Fibroblast of pulmonary artery (primary cell): Measurements from ENCODE around the gene TRAPPC14.
"Not testable (repeated sequence)": the region's sequence is repeated elsewhere in the genome, so short reads cannot be mapped to it uniquely, and the experiment has no call there.

ENCODE experiments used
- DNase-seq: peaks from one replicate; pipeline ENCODE4 v3.0.0-alpha.2; 2010; ENCODE audit warnings: low read depth
- H3K4me3 ChIP-seq: replicated peaks from 2 replicates; pipeline ENCODE4 v1.5.1; 2011; ENCODE audit warnings: low read depth, mild to moderate bottlenecking, control low read depth, low read length, moderate library complexity
- TF ChIP-seq, protein P1 (sequence below): IDR thresholded peaks from 2 replicates; pipeline ENCODE4 v1.5.1; 2011; ENCODE audit warnings: mild to moderate bottlenecking, control low read depth, low read length, inconsistent platforms; ENCODE audit errors: missing control alignments

The TRAPPC14 gene

DNA sequence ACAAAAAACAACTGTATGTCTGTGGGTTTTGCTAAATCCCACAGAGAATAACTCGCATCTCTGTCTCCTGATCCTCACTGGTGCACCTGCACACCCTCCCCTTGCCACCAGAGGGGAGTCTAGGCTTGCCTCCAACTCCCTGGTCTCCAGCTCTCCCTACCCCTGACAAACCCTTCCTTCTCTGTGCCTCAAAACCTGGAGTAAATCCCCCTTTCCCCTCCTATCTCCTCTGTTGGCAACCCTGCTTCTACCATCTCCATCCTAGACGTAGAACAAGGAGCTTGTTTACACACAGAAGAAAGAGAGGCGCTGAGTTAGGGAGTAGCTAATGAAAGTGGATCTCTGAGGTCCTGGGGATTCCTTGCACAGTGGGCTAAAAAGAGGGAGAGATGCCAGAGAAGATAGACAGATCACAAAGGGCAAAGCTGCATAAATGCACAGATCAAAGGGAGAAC lies 25.8 kb downstream of the TRAPPC14 start:
- no peak overlapping the region for H3K4me3 ChIP-seq
- peak; percentile 76 for DNase-seq
- TF ChIP-seq, protein P1, sequence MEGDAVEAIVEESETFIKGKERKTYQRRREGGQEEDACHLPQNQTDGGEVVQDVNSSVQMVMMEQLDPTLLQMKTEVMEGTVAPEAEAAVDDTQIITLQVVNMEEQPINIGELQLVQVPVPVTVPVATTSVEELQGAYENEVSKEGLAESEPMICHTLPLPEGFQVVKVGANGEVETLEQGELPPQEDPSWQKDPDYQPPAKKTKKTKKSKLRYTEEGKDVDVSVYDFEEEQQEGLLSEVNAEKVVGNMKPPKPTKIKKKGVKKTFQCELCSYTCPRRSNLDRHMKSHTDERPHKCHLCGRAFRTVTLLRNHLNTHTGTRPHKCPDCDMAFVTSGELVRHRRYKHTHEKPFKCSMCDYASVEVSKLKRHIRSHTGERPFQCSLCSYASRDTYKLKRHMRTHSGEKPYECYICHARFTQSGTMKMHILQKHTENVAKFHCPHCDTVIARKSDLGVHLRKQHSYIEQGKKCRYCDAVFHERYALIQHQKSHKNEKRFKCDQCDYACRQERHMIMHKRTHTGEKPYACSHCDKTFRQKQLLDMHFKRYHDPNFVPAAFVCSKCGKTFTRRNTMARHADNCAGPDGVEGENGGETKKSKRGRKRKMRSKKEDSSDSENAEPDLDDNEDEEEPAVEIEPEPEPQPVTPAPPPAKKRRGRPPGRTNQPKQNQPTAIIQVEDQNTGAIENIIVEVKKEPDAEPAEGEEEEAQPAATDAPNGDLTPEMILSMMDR: peak; percentile 97

DNA sequence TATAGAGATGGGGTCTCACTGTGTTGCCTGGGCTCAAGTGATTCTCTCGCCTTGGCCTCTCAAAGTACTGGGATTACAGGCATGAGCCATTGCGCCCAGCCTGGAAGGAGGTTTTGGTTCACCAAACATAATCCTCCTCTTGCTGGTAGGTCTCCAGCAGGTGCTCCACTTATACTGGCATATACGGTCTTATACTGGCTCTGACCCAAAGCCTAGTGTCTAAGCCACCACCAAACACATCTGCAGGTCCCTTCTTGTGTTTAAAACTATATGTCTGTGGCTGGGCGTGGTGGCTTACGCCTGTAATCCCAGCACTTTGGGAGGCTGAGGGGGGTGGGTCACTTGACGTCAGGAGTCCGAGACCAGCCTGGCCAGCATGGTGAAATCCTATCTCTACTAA lies 26.4 kb downstream of the TRAPPC14 start:
- no peak for DNase-seq
- TF ChIP-seq, protein P1: no peak

DNA sequence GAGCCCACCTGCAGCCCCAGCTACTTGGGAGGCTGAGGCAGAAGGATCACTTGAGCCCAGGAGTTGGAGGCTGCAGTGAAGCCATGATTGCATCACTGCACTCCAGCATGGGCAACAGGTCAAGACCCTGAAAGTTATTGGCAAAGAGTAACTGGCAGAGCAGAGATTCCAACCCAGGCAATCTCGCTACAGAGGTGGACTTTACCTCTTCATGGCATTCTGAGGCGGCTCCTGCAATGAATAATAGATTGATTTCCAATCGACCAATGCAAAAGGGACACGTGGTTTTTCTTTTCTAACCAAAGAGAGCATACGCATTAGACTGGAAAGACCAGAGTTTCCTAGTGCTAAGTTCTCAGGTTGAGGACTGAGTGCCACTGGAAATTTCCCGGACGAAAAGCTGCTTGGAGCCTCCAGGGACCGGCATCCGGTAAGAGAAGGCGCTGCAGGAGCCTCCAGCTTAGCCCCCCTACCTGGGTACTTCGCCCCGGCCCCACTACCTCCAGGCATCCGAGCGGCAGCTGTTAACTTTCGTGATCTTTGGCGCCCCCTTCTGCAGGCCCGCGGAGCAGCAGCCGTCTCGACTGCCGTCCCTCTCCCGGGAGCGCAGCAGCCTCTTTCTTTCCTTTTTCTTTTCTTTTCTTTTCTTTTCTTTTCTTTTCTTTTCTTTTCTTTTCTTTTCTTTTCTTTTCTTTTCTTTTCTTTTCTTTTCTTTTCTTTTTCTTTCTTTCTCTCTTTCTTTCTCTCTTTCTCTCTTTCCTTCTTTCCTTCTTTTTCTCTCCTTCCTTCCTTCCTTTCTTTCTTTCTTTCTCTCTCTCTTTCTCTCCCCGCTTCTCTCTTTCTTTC lies 27.7 kb downstream of the TRAPPC14 start:
- no peak overlapping the region for H3K4me3 ChIP-seq
- peak; percentile 56 for DNase-seq
- TF ChIP-seq, protein P1: peak; percentile 69

More for the DNA sequence above, 26.4 kb downstream of the TRAPPC14 start:
- H3K4me3 ChIP-seq: no peak overlapping the region

DNA sequence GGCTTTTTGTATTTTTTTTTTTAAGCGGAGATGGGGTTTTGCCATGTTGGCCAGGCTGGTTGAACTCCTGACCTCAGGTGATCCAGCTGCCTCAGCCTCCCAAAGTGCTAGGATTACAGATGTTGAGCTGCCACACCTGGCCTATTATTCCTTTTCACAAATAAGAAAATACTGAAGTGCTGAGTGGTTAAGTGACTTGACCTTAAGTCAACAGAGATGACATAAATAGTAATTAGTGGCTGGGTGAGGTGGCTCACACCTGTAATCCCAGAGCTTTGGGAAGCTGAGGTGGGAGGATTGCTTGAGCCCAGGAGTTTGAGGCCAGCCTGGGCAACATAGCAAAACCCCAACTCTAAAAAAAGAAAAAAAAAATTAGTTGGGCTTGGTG lies 28.3 kb downstream of the TRAPPC14 start:
- H3K4me3 ChIP-seq, DNase-seq: not testable (repeated sequence)

DNA sequence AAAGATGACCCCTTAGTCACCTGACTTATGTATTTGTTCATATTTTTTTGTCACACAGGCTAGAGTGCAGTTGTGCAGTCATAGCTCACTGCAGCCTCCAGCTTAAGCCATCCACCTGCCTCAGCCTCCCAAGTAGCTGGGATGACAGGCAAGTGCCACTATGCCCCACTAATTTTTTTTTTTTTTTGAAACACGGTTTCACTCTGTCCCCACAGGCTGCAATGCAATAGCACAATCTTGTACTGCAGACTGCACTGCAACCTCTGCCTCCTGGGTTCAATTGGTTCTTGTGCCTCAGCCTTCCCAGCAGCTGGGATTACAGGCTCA lies 29.9 kb downstream of the TRAPPC14 start:
- no peak for DNase-seq
- TF ChIP-seq, protein P1: no peak

DNA sequence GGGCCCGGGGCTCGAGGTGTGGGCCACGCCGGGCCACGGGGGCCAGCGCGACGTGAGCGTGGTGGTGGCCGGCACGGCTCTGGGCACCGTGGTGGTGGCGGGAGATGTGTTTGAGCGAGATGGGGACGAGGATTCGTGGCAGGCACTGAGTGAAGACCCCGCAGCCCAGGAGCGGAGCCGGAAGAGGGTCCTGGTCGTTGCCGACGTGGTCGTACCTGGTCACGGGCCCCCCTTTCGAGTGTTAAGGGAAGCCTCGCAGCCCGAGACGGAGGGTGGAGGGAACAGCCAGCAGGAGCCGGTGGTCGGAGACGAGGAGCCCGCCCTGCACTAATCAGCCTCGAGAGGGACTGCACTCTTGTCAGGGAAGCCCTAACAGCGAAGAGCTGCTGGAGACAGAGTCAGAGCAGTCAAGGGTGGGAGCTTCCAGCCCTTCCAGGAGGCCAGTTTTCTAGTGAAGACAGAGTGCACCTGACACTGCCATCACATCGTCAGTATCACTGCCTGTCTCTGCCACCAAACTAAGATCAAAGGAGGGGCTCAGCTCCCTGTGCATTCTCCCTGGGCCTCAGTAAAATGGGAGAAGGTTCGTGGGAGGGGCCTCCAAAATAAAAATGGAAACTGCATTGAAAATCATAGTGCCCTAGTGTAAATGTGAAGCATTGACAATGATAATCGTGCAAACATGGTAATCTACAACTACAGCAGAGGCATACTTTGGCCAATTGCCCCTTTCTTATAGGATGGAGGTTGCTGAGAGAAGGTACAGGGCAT lies 30.5 kb downstream of the TRAPPC14 start:
- DNase-seq: no peak
- TF ChIP-seq, protein P1: no peak
- H3K4me3 ChIP-seq: peak overlapping the region; percentile 90

More for the DNA sequence above, 29.9 kb downstream of the TRAPPC14 start:
- no peak overlapping the region for H3K4me3 ChIP-seq

DNA sequence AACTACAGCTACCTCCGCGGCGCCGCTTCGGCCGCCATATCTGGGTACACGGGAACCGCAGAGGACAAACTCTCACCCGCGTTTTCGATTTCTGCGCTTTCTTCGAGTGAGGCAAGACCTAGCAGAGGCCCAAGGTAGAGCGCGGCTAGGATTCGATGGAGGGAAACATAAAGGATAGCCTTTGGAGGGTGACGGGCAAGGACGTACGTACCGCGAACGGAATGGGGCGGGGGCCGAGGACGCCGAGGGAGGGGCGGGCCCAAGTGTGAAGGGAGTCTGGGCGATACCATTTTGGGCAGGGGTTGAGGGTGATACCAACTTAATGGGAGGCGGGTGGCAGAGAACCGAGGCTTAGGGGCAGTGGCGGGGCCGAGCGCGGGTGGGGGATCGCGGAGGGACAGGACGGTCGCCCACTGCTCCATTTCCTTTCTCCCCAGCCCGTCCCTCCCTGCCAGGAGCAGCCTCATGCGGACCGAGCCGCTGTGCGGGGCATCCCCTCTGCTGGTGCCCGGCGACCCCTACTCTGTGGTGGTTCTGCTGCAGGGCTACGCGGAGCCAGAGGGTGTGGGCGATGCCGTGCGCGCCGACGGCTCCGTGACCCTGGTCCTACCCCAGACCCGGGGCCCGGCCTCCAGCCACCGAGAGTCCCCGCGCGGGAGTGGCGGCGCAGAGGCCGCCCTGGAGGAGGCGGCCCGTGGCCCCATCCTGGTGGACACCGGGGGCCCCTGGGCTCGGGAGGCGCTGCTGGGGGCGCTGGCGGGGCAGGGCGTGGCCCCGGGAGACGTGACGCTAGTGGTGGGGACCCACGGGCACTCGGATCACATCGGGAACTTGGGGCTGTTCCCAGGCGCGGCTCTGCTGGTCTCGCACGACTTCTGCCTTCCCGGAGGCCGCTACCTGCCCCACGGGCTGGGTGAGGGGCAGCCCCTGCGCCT lies 31.3 kb downstream of the TRAPPC14 start, which contains the start of gene MBLAC1:
MBLAC1 (plus strand) TSS at position 37 of the 935 bp plus-strand sequence; CDS start at position 466, 429 bp downstream.
- TF ChIP-seq, protein P1: no peak
- H3K4me3 ChIP-seq: peak within 1 kb of the TSS; percentile 90
- peak; percentile 95 for DNase-seq
